ENCODE data around the gene CFB. TPM values are rescaled to one million over a fixed set of nuclear protein-coding genes. Genes with fewer than 3 reads are reported as not detected.

CFB gene
- total and polyA plus RNA-seq, 2 of the 13 experiments (the other 11 are each of a cell fraction or from before 2014, with no cell fraction given) = 171 to 513 TPM

DNA sequence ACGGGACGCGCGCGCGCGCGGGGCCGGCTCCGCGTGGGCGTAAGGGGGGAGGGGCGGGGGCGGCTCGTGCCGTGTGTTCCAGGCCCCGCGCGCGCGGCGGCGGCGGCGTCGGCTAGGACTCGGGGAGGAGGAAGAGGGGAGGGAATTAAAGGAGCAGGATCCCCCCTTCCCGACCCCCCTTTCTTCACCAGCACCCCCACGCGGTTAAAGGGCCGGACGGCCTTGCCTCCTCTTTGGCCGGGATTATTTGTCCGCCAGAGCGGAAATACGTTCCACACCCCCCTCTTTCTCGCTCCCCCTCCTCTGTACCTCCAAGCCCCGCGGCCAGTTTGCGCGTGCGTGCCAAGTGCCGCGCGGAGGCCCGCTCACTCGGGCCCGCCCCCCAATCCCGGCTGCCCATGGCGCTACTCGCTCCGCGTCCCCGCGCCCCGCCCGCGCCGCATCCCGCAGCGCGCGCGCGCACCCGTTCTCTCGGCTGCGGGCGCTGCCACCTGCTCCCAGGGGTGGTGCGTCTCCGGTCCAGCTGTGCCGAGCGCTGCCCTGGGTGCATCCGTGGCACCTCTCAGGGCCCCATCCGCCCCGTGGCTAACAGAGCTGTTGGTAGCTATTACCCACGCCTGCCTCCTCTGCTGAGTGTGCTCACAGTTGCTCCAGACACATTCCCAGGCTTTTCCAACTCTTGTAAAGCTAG is 43.8 kb upstream of the CFB start, which contains the start of gene ZBTB12:
Gene ZBTB12, minus strand, starts transcription at position 134 of the 691 bp plus-strand sequence. CDS start 781 bp downstream, outside the sequence.
- Histone ChIP-seq H3K4me3 (replicated peaks in 1 of 3; ENCODE audit: insufficient read depth in 1 of 3, low read depth in 2 of 3, low read length in 3 of 3) (peak within 1 kb of the TSS; percentile 65 to 78 (median 67)), H3K9ac (ENCODE audit: insufficient read depth, low read depth, low read length) (peak within 1 kb of the TSS; percentile 66), H3K9me3 (ENCODE audit: low read length) (no peaks in the 10 kb centered on the region), H3K79me2 (ENCODE audit: insufficient read depth, low read length) (peaks cover 17% of the 10 kb centered on the region), H3K4me2 (ENCODE audit: low read depth, low read length) (peak within 1 kb of the TSS; percentile 95), H3K27ac (ENCODE audit: extremely low read length, insufficient read depth, low read length) (peak within 1 kb of the TSS; percentile 60), H2AFZ (ENCODE audit: low read length) (no peak within 1 kb of the TSS), H4K20me1 (ENCODE audit: insufficient read depth, low read length) (no peaks in the 10 kb centered on the region), H3K36me3 (replicated peaks in 1 of 2; ENCODE audit: control insufficient read depth in 1 of 2, insufficient read depth in 2 of 2, low read length in 2 of 2) (no peaks in the 10 kb centered on the region), H3K4me1 (ENCODE audit: insufficient read depth, low read length) (peaks cover 51% of the 10 kb centered on the region), H3K27me3 (ENCODE audit: control insufficient read depth in 1 of 2, insufficient read depth in 2 of 2, low read length in 2 of 2) (peaks cover 1 to 13% of the 10 kb centered on the region in 2 experiments; a peak in 2 of 5 replicates)
- ChIA-PET POLR2A (interaction anchor here (0.7 to 5.6 kb wide), 19 partner anchors 16 to 199 kb away, joined by 3 to 69 read pairs (median 5); partner anchors contain the start of genes ABHD16A, C2, CFB and HSPA1A), CTCF (ENCODE audit: low intra/inter-chr PET ratio, low total read pairs) (interaction anchor here (1.3 kb wide), 1 partner anchor 51 kb away, joined by 4 read pairs; no protein-coding TSS in a partner anchor)
- intact Hi-C loops (cut with micrococcal nuclease; ENCODE audit: unreplicated experiment) (loop anchor here (1.0 to 2.0 kb wide), 3 partner anchors 21 to 50 kb away; no protein-coding TSS in a partner anchor), in situ Hi-C loops (cut with HindIII; ENCODE audit: extremely low pct_ligation_motif_present, low pct_unique_long_range_greater_than_20kb) (loop anchor here (5.0 to 25.0 kb wide), 2 partner anchors 45 to 1060 kb away; partner anchors contain the start of genes BRD2, CFB and HLA-DMA)
- FAIRE-seq (peak; percentile 95), DNase-seq (ENCODE audit: low spot score) (peak; percentile 96), ATAC-seq (peak; percentile 76)
- no TSS peak for BruUV-seq (replicated peaks)
- WGBS (ENCODE audit: low lambda C conversion rate) = 1% methylated on average over 60 of the region's 77 CpGs
- TF ChIP-seq, protein P1, sequence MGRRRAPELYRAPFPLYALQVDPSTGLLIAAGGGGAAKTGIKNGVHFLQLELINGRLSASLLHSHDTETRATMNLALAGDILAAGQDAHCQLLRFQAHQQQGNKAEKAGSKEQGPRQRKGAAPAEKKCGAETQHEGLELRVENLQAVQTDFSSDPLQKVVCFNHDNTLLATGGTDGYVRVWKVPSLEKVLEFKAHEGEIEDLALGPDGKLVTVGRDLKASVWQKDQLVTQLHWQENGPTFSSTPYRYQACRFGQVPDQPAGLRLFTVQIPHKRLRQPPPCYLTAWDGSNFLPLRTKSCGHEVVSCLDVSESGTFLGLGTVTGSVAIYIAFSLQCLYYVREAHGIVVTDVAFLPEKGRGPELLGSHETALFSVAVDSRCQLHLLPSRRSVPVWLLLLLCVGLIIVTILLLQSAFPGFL (CRISPR knock-in tag; IDR thresholded peaks at IDR 0.05) = peak; percentile 76; the same call in 1 of the 2 replicates
- TF ChIP-seq ZNF746 (CRISPR knock-in tag; IDR thresholded peaks at IDR 0.05) = peak; percentile 86; the same call in 1 of the 2 replicates
- peak; percentile 56; the same call in 1 of the 2 replicates for TF ChIP-seq ZNF607 (CRISPR knock-in tag; IDR thresholded peaks at IDR 0.05; ENCODE audit: borderline replicate concordance)
- TF ChIP-seq, protein P2, sequence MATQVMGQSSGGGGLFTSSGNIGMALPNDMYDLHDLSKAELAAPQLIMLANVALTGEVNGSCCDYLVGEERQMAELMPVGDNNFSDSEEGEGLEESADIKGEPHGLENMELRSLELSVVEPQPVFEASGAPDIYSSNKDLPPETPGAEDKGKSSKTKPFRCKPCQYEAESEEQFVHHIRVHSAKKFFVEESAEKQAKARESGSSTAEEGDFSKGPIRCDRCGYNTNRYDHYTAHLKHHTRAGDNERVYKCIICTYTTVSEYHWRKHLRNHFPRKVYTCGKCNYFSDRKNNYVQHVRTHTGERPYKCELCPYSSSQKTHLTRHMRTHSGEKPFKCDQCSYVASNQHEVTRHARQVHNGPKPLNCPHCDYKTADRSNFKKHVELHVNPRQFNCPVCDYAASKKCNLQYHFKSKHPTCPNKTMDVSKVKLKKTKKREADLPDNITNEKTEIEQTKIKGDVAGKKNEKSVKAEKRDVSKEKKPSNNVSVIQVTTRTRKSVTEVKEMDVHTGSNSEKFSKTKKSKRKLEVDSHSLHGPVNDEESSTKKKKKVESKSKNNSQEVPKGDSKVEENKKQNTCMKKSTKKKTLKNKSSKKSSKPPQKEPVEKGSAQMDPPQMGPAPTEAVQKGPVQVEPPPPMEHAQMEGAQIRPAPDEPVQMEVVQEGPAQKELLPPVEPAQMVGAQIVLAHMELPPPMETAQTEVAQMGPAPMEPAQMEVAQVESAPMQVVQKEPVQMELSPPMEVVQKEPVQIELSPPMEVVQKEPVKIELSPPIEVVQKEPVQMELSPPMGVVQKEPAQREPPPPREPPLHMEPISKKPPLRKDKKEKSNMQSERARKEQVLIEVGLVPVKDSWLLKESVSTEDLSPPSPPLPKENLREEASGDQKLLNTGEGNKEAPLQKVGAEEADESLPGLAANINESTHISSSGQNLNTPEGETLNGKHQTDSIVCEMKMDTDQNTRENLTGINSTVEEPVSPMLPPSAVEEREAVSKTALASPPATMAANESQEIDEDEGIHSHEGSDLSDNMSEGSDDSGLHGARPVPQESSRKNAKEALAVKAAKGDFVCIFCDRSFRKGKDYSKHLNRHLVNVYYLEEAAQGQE (IDR thresholded peaks at IDR 0.05; ENCODE audit: borderline replicate concordance in 1 of 2, low read depth in 1 of 2, low read length in 2 of 2) = peak in 1 of 2 experiments; percentile 29; a peak in 1 of 4 replicates
- TF ChIP-seq, protein P3, sequence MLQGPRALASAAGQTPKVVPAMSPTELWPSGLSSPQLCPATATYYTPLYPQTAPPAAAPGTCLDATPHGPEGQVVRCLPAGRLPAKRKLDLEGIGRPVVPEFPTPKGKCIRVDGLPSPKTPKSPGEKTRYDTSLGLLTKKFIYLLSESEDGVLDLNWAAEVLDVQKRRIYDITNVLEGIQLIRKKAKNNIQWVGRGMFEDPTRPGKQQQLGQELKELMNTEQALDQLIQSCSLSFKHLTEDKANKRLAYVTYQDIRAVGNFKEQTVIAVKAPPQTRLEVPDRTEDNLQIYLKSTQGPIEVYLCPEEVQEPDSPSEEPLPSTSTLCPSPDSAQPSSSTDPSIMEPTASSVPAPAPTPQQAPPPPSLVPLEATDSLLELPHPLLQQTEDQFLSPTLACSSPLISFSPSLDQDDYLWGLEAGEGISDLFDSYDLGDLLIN (CRISPR knock-in tag; IDR thresholded peaks at IDR 0.05; ENCODE audit: borderline replicate concordance) = peak; percentile 26; the same call in 1 of the 2 replicates
- no peak for TF ChIP-seq KDM6A (CRISPR knock-in tag; IDR thresholded peaks at IDR 0.05; ENCODE audit: low read depth)
- TF ChIP-seq ZNF670 (CRISPR knock-in tag; IDR thresholded peaks at IDR 0.05; ENCODE audit: borderline replicate concordance) = peak; percentile 38; the same call in 1 of the 2 replicates
- 0 out of 2 replicates have a peak, but pooled peaks have one; percentile 30 for TF ChIP-seq ZNF879 (CRISPR knock-in tag; IDR thresholded peaks at IDR 0.05)
- TF ChIP-seq JARID2 (CRISPR knock-in tag; IDR thresholded peaks at IDR 0.05; ENCODE audit: insufficient replicate concordance) = no peak
- TF ChIP-seq, protein P4, sequence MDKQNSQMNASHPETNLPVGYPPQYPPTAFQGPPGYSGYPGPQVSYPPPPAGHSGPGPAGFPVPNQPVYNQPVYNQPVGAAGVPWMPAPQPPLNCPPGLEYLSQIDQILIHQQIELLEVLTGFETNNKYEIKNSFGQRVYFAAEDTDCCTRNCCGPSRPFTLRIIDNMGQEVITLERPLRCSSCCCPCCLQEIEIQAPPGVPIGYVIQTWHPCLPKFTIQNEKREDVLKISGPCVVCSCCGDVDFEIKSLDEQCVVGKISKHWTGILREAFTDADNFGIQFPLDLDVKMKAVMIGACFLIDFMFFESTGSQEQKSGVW (CRISPR knock-in tag; IDR thresholded peaks at IDR 0.05; ENCODE audit: borderline replicate concordance) = peak; percentile 23; the same call in 1 of the 2 replicates
- no peak for TF ChIP-seq ZNF30 (CRISPR knock-in tag; IDR thresholded peaks at IDR 0.05)
- TF ChIP-seq ZNF615 (CRISPR knock-in tag; IDR thresholded peaks at IDR 0.05; ENCODE audit: borderline replicate concordance) = no peak
- TF ChIP-seq ZSCAN21 (CRISPR knock-in tag; IDR thresholded peaks at IDR 0.05; ENCODE audit: borderline replicate concordance) = peak; percentile 81; the same call in 1 of the 2 replicates
- TF ChIP-seq, protein P5, sequence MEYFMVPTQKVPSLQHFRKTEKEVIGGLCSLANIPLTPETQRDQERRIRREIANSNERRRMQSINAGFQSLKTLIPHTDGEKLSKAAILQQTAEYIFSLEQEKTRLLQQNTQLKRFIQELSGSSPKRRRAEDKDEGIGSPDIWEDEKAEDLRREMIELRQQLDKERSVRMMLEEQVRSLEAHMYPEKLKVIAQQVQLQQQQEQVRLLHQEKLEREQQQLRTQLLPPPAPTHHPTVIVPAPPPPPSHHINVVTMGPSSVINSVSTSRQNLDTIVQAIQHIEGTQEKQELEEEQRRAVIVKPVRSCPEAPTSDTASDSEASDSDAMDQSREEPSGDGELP (IDR thresholded peaks at IDR 0.05; ENCODE audit: borderline replicate concordance, low read depth) = peak; percentile 74
